NOMO-1 treated with DMSO at 0.1 percent for 48 hours (cell line): Measurements from ENCODE around the gene ORAI3.
"Not testable (repeated sequence)": the region's sequence is repeated elsewhere in the genome, so short reads cannot be mapped to it uniquely, and the experiment has no call there.

Source experiments
- DNase-seq: peaks from one replicate; lab custom pipeline; 2025; ENCODE audit not compliant: unreplicated experiment; lab: John Stamatoyannopoulos, UW

The ORAI3 gene

DNA sequence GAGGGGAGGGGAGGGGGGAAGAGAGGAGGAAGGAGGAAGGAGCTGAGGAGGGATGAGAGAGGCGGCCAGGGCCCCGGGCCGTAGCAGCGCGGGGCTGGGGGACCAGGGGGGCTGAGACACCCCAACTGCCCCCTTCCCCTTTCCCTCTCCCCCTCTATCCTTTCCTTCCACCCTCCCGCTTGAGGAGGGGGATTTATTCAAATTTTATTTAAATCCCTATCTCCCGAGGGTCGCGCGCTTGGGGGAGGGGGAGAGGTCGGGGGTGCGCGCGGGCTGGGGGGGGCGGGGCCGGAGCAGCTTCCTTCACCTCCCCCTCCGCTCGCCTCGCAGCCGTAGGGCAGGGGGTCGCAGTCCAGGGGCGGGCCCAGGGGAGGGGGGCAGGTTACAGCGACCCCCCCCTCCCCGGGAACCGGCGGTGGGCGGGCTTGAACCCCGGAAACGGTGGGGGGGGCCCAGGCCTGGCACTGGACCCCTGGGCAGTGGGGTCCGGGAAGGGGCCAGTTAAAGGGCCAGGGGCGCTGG lies 25.3 kb upstream of the ORAI3 start, which contains the start of gene FBXL19:
TSS of gene FBXL19 (plus strand) at position 19 of the 522 bp plus-strand sequence. CDS start 2,183 bp downstream, outside the sequence.
- no peak for DNase-seq

DNA sequence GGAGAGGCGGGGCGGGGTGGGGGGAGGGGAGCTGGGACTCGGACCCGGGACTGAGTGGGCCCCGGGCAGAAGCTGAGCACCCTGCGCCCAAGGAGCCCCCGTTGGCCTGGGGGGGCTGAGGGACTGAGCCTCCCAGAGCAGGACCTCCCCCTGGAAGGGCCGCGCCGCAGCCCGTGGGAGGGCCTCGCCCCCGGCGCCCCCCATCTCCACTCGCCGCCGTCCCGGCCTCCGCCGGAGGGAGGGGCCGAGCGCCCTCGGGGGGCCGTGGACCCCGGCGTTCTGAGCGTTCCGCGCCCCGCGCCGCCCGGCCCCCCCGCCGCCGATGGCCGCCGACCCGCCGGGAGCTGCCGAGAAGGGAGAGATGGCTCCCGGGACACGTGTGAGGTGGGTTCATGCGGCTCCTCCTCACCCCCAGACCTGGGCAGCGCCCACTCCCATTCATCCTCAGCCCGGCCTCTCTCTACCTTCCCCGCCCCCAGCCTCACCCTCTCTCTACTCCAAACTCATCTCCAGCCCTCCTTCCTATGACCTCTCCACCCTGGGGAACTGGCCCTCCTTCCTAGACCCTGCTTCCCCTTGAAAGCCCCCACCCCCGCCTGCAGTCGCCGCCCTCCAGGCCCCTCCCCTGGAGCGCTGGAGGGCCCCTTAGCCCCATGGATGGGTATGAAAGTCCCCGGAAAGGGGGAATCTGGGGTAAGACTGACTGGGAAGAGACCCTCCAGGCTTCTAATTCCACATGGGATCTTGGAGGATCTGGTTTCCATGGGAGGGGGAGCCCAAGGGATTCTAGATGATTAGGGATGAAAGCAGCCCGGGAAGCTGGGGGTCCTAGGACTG lies 24.6 kb upstream of the ORAI3 start:
- no peak for DNase-seq

DNA sequence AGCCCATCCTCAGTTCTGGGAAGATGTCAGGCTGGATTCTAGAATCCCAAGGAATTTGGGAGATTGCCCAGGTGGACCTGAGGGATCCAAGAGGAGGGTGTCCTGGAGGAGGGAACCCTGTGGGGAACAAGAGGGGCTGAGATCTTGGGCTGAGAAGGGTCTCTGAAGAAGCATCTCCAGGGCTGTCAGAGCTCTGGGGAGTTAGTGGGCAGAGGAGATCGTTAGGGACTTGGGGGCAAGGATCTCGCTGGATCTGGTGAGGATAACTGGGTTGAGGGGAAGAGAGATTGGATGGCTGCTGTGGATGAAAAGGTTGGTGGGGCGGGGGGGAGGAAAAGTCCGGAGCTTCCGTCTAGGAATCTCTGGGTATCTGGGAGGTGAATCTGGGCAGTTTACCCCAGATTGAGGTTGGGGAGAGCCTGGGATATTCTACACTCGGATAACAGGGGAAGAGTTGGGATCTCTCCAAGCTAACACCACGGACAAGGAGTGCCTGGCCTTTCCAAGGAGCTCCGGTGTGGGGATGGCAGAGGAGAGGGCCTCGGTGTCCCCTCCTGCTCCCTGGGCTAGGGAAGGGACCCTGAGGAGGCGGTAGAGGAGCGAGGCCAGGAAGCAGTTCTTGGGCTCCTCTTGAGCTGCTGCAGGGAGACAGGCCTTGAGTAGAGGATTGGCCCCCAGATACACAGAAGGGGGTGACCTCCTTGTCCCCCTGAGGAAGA lies 23.8 kb upstream of the ORAI3 start:
- no peak for DNase-seq

DNA sequence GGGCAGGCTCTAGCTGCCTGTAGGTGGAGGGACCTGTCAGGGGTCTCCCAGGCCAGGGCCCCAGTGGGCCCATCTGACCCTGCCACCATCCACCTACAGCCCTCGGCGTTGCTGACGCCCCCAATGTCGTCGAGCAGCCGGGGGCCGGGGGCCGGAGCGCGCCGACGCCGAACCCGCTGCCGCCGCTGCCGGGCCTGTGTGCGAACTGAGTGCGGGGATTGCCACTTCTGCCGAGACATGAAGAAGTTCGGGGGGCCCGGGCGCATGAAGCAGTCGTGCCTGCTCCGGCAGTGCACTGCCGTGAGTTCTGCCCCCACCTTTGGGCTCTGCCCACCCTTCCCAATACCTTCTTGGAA lies 23.3 kb upstream of the ORAI3 start:
- no peak for DNase-seq

DNA sequence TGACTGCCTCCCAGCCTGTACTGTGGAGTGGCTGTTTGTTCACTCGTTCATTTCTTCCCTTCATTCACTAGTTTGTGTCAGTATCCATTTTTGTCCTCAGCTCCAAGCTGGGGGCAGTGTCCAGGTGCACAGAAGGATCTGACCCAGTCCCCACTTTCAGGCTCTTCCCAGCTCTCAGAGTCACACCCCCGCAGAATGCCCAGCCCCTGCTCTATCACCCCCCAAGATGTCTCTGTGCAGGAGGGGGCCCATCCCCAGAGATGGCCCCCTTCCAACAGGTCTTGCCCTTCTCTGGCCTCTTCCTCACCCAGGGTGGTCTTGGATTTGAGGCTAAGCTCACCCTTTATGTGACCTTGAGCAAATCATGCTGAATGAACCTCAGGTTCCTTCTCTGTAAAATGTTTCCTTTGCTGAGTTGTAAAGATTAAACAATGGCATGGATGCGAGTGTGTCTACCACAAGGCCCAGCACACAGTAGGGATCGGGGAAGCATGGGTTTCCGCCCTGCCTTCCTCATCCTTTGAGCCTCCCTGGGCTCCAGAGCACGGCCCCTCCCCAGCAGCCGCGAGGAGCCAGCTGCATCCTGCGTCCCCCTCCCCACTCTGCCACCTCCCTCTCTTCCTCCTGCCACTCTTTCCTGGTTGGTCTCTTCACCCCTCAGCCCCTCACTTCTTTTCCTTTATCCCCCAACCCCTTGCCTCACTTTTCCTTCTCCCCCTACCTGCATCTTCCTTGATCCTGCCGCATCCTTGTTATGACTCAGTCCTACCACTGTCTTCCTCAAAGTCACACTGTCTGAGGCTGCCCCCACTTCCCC lies 22.7 kb upstream of the ORAI3 start:
- no peak for DNase-seq

DNA sequence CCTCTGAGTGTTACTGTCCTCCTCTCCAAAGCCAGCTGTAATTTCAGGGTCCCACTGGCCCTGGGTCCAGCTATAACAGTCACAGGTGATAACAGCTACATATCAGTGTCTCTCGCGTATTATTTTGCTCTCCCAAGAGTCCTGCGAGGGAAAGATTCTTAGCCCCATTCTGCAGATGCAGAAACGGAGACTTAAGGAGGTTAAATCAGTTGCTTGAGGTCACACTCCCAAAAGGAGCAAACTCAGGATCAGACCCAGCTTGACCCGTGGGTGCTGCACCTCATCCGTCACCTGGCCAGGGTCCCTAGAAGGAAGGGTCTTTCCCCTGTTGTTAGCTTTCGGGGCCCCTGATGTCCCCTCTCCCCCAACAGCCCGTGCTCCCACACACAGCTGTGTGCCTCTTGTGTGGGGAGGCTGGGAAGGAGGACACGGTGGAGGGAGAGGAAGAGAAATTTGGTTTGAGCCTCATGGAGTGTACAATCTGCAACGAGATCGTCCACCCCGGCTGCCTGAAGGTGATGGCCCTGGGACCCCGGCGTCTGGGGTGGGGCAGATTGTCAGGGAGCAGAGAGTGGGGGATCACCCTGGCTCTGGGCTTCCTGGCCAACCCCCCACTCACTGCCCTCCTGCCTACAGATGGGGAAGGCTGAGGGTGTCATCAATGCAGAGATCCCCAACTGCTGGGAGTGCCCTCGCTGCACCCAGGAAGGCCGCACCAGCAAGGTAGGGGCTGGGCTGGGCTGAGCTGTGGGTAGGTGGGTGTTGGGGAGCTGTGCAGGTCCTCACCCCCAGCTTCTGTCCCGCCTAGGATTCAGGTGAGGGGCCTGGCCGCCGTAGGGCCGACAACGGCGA lies 21.7 kb upstream of the ORAI3 start:
- DNase-seq: no peak

DNA sequence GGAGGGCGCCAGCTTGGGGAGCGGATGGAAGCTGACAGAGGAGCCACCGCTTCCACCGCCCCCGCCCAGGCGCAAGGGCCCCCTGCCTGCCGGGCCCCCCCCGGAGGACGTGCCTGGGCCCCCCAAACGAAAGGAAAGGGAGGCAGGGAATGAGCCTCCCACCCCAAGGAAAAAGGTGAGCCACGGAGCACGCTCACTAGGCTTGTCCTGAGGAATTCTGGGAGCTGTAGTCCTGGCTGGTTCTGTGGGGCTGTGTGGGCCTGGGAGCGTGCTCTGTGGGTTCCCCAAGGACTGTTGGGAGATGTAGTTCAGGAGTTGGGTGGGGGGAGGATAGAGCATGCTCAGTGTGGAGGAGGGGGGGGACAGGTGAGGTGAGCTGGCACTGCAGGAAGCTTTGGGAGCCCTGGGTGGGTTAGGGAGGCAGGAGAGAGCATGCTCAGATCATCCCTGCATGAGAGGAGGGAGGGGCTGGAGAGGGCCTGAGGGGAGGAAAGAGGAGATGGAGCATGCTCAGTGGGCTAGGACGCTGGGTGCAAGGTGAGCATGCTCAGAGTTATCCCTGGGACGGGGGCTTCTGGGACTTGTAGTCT lies 21.0 kb upstream of the ORAI3 start:
- no peak for DNase-seq

DNA sequence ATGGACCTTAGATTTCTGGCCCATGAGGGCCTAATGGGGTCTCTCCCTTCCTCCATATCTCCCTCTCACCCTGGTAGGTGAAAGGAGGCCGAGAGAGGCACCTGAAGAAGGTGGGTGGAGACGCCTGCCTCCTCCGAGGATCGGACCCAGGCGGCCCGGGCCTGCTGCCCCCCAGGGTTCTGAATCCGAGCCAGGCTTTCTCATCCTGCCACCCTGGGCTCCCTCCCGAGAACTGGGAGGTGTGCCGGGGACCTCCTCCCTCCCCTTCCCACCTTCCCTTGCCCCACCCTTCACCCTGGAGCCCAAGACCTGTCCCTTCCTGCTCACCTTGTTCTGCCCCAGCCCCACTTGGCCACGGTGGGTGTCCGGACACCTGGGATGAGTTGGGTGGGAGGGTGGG lies 20.5 kb upstream of the ORAI3 start:
- DNase-seq: no peak

DNA sequence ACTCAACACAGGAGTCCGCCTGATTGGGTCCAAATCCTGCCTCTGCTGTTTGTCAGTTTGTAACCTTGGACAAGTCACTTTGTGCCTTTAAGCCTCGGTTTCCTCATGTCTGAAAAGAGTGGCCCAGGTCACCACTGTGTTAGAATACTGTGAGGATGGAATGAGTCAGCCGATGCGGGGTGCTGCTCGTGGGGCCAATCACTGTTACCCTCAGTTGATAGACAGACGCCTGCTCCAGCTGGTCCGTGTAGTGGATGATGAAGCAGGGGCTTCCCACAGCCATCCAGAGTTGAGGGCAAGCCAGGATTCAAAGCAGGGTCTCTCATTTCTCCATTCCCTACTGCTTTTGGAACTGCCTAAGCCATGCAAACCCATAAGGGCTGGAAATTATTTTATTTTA lies 19.7 kb upstream of the ORAI3 start:
- DNase-seq: no peak

DNA sequence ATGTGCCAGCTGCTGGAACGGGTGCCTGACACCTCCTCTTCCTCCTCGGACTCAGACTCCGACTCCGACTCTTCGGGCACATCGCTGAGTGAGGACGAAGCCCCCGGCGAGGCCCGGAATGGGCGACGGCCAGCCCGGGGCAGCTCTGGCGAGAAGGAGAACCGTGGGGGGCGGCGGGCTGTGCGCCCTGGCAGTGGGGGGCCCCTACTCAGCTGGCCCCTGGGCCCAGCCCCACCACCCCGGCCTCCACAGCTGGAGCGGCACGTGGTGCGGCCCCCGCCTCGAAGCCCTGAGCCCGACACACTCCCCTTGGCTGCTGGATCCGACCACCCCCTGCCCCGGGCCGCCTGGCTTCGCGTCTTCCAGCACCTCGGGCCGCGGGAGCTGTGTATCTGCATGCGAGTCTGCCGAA lies 18.7 kb upstream of the ORAI3 start:
- DNase-seq: no peak

DNA sequence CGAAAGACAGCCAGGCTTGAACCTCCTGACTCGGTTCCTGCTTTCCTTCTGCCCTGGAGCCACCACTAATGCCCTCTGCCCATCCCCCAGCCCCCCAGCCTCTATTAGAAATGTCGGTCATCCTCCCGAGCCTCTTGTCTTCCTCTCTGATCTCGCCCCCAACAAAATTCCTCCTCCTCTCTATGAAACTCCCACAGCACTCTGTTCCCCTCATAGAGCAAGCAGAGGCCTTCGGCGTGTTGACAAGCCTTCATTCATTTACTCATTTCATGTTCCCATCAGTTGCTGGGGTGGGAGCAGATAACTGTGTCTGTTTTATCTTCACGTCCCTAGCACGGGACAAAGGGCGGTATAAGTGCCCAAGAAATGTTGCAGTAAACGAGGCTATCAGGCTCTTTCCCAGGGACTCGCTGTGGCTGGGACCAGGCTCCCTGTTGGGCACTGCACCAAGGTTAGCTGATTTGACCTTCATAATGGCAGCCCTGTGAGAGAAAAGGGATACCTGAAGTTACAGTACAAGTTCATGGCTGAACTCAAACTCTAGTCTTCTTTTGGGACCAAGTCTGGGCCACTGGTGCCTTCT lies 17.7 kb upstream of the ORAI3 start:
- no peak for DNase-seq

DNA sequence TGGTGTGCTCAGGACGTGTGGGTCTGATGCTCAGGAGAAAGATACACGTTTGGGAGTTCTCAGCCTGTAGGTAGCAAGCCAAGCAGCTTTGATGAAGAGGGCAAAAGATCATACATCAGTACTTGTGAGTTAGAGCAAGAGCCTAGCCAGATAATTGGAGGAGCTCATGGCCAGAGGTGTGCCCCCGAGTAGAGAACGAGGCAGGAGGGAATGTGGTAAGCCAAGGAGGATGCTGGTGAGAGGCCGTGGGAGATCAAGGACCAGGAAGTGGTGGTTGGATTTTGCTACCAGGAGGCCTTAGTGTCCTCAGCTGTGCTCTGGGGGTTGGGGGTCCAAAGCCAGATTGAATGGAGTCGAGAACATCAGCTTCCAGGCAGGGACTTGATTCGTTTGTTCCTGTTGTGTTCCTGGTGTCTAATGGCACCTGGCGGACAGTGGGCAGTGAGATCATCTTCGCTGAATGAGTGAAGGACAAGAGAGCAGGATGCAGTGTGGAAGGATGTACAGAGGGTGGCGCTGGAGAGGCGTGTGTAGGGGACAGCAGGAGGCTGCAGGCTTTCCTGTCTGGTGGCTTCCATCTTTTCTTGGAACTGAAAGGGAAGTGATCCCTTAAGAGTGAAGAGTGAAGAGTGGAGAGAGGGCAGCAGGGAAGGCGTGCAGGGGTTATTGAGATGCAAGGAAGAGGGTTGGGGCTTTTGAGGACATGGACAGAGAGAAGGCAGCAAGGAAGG lies 13.9 kb upstream of the ORAI3 start:
- peak; percentile 41 for DNase-seq

DNA sequence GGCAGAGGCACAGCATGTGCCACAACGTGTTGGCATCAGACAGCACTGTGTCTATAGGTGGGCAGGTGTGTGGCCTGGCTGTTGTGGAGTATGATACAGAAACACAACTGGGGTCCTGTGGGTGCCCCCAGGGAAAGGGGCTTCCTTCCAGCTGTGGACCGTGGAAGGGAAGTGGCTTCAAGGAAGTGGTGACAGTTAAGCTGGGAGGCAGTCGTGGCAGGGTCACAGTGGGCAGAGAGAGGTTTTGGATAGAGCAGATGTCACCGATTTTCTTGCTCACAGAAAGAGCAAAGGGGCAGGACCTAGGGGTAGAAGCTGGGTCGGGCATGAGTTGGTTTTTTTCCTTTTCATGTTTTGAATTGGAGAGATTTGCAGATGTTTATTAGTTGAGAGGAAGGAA lies 11.2 kb upstream of the ORAI3 start:
- DNase-seq: no peak

DNA sequence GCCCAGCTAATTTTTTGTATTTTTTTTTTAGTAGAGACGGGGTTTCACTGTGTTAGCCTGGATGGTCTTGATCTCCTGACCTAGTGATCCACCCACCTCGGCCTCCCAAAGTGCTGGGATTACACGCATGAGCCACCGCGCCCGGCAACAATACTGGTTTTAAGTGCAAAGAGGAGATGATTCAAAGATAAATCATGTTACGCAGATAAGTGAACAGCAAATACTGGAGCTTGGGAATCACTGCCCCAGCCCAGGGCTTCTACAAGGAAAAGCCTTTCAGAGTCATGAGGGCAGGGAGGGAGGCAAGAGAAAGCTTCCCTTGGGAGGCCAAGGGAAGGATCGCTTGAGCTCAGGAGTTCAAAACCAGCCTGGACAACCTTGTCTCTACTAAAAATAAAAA lies 9.3 kb upstream of the ORAI3 start:
- not testable (repeated sequence) for DNase-seq

DNA sequence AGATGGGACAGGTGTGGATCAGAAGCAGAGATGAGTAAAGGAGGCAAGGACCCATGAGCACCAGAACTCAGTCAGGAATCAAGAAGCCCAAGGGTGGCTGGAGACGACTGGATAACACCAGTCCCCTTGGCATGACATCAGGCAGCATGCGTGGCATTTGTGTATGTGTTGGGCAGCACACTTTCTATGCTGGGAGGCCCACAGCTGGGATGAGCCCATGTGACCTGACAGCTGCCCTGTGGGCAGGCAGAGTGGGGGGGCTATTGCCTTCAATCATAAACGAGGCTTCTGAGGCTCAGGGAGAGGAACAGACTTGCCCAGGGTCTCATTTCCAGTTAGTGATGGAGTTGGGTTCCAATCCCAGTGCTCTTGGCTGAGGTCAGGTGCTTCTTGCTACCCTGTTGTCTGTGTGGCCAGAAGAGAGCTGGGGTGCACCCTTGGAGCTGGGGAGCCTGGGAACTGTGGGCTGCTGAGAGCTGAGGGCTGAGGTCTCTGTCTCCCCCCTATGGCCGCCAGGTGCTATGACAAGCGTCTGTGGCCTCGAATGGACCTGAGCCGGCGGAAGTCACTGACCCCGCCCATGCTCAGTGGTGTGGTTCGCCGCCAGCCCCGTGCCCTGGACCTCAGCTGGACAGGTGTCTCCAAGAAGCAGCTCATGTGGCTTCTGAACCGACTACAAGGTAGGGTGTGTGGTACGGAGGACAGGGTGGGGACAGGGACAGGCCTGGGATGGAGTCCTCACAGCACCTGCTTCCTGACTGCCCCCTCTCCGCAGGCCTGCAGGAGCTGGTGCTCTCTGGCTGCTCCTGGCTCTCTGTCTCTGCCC lies 7.1 kb upstream of the ORAI3 start:
- peak; percentile 65 for DNase-seq

DNA sequence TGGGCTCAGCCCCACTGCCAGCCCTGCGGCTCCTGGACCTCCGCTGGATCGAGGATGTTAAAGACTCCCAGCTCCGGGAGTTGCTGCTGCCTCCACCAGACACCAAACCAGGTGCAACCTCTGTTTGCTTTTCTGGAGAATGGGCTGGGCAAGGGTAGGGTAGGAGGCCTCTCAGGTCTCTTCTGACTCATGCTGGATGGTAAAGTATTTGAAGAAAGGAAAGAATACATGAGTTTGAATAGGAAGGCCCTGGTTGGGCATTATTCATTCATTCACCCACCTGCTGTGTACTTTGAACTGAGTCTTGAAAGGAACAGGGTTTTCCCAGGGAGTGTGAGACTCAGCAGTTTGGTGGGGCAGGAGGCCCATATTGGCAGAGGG lies 6.5 kb upstream of the ORAI3 start:
- DNase-seq: no peak

DNA sequence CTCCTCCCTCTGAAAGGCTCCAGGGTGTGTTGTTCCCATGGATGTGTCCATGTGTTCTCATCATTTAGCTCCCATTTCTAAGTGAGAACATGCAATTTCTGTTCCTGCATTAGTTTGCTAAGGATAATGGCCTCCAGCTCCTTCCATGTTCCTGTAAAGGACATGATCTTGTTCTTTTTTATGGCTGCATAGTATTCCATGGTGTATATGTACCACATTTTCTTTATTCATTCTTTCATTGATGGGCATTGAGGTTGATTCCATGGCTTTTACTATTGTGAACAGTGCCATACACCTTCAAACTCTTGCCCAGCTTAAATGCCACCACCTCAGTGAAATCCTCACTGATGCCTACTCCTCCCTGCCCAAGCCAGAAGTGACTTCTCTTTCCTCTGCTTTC lies 4.5 kb upstream of the ORAI3 start:
- DNase-seq: no peak
